Measurements from ENCODE around the gene FOXO3.
"Not testable (repeated sequence)": the region's sequence is repeated elsewhere in the genome, so short reads cannot be mapped to it uniquely, and the experiment has no call there.

The FOXO3 gene

DNA sequence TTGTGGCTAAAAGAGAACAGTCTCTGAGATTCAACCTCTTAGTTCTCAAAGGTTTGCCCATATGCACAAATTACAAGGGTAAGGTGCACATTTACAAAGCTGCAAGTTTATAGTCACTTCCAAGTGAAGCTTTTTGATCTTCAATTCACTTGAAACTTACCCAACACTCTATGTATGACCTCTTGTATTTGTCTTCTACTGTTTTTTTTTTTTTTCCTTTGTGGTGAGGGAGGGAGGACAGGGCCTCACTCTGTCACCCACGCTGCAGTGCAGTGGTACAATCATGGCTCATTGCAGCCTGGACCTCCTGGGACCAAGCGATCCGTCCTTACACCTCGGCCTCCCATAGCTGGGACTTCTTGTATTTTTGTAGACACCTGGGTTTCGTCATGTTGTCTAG is 4.5 kb upstream of the FOXO3 start:
- Histone ChIP-seq H3K27ac (ENCODE audit: low read depth, low read length, severe bottlenecking) (no peak overlapping the region), H3K4me1 (ENCODE audit: control insufficient read depth, insufficient read depth, low read length, poor library complexity, severe bottlenecking) (no peaks in the 10 kb centered on the region)

DNA sequence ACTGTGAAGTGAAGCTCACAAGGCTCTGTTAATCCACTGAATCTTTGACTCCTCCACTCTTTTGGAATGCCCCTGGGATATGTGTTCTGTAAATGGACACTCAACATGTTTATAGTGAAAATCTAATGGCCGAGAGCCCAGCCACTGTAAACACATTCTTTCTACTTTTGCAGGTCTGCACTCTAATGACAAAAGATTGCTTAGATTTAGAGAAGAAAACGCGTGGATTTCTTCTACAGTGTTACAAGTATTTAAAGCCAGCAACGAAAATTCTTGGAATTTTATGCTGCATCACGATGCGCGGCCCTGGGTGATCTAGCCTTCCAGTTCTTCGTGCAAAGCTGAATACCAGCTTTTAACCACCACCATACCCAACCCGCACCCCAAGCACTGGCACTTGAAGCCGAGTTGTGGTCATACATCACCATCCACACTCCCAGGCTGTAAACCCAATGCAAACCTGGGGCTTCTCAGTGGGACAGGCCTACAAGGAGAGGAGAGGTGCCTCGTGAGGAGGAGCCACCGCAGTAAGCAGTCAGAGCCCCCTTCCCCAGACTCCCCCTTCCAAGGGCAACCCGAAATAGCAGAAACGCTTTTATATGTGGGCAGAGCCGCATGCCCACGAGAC is 3.7 kb upstream of the FOXO3 start:
- no peaks in the 10 kb centered on the region for H3K4me1 ChIP-seq (ENCODE audit: control insufficient read depth, insufficient read depth, low read length, poor library complexity, severe bottlenecking)
- peak overlapping the region; percentile 99 for H3K27ac ChIP-seq (ENCODE audit: low read depth, low read length, severe bottlenecking)
- peak overlapping the region; percentile 82 for H3K4me3 ChIP-seq (ENCODE audit: extremely low read depth, insufficient read depth, low read length, poor library complexity, severe bottlenecking)
- no peaks in the 10 kb centered on the region for H3K9me3 ChIP-seq (ENCODE audit: control insufficient read depth, low read length)
- no peaks in the 10 kb centered on the region for H3K36me3 ChIP-seq (ENCODE audit: control insufficient read depth, insufficient read depth, low read length)
- WGBS, 2 experiments (ENCODE audit: insufficient coverage in 2 of 2), result 49 to 59% methylated on average over 6 to 12 of the region's 16 CpGs

More for the DNA sequence above, 4.5 kb upstream of the FOXO3 start:
- Histone ChIP-seq H3K36me3 (ENCODE audit: control insufficient read depth, insufficient read depth, low read length) (no peaks in the 10 kb centered on the region), H3K9me3 (ENCODE audit: control insufficient read depth, low read length) (no peaks in the 10 kb centered on the region), H3K4me3 (ENCODE audit: extremely low read depth, insufficient read depth, low read length, poor library complexity, severe bottlenecking) (no peak overlapping the region)
- 87 to 97% methylated on average over 5 of the region's 5 CpGs for WGBS, 2 experiments (ENCODE audit: insufficient coverage in 2 of 2)

- no peaks in the 10 kb centered on the region for H3K36me3 ChIP-seq (ENCODE audit: control insufficient read depth, insufficient read depth, low read length)
- peak overlapping the region; percentile 82 for H3K4me3 ChIP-seq (ENCODE audit: extremely low read depth, insufficient read depth, low read length, poor library complexity, severe bottlenecking)
- H3K27ac ChIP-seq (ENCODE audit: low read depth, low read length, severe bottlenecking), result peak overlapping the region; percentile 99
- H3K4me1 ChIP-seq (ENCODE audit: control insufficient read depth, insufficient read depth, low read length, poor library complexity, severe bottlenecking), result no peaks in the 10 kb centered on the region
- WGBS, 2 experiments (ENCODE audit: insufficient coverage in 2 of 2), result 1% methylated on average over 62 to 67 of the region's 105 CpGs
- H3K9me3 ChIP-seq (ENCODE audit: control insufficient read depth, low read length), result no peaks in the 10 kb centered on the region
Observed at GRCh38 chr6:108557494-108558371, 3.0 kb upstream of the FOXO3 start.

GRCh38 chr6:108558372-108559096 is 2.2 kb upstream of the FOXO3 start:
- Histone ChIP-seq H3K4me3 (ENCODE audit: extremely low read depth, insufficient read depth, low read length, poor library complexity, severe bottlenecking) (peak overlapping the region; percentile 82), H3K9me3 (ENCODE audit: control insufficient read depth, low read length) (no peaks in the 10 kb centered on the region), H3K36me3 (ENCODE audit: control insufficient read depth, insufficient read depth, low read length) (no peaks in the 10 kb centered on the region), H3K27ac (ENCODE audit: low read depth, low read length, severe bottlenecking) (peak overlapping the region; percentile 99), H3K4me1 (ENCODE audit: control insufficient read depth, insufficient read depth, low read length, poor library complexity, severe bottlenecking) (no peaks in the 10 kb centered on the region)
- 0 to 1% methylated on average over 39 to 42 of the region's 58 CpGs for WGBS, 2 experiments (ENCODE audit: insufficient coverage in 2 of 2)

- Histone ChIP-seq H3K27ac (ENCODE audit: low read depth, low read length, severe bottlenecking) (peak overlapping the region; percentile 93), H3K9me3 (ENCODE audit: control insufficient read depth, low read length) (no peaks in the 10 kb centered on the region), H3K36me3 (ENCODE audit: control insufficient read depth, insufficient read depth, low read length) (no peaks in the 10 kb centered on the region), H3K4me1 (ENCODE audit: control insufficient read depth, insufficient read depth, low read length, poor library complexity, severe bottlenecking) (peaks cover 3% of the 10 kb centered on the region), H3K4me3 (ENCODE audit: extremely low read depth, insufficient read depth, low read length, poor library complexity, severe bottlenecking) (peak overlapping the region; percentile 82)
- 0% methylated on average over 45 to 46 of the region's 84 CpGs for WGBS, 2 experiments (ENCODE audit: insufficient coverage in 2 of 2)
Observed at GRCh38 chr6:108559097-108559883, 1.4 kb upstream of the FOXO3 start.

DNA sequence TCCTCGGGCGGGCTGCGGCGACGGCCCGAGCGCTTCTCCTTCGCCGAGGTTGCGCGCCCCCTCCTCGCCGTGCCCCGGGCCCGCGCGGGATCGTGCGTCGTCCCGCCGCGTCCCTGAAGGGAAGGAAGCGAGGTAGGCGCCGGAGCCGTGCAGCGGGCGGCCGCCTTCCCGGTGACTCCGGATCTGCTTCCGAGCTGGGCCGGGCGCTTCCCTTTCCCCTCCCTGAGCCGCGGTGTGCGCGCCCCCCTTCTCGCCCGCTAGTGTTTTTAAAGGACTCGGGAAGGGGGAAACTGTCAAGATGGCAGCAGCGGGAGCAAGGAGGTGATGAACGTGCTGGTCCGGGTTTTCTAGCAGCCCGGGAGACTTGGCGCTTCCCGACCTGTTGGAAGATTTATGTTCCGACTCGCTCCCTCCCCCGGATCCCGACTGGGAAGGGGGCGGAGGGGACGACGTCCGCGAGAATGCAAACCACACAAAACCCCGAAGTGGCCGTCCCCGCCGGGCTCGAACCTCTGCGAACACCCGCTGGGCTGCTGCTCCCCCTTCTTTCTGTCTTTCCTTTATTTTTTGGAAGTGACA is 744 bp upstream of the FOXO3 start:
- 0% methylated on average over 36 to 51 of the region's 64 CpGs for WGBS, 2 experiments (ENCODE audit: insufficient coverage in 2 of 2)
- peaks cover 9% of the 10 kb centered on the region for H3K4me1 ChIP-seq (ENCODE audit: control insufficient read depth, insufficient read depth, low read length, poor library complexity, severe bottlenecking)
- H3K27ac ChIP-seq (ENCODE audit: low read depth, low read length, severe bottlenecking), result peak overlapping the region; percentile 93
- peak overlapping the region; percentile 82 for H3K4me3 ChIP-seq (ENCODE audit: extremely low read depth, insufficient read depth, low read length, poor library complexity, severe bottlenecking)
- H3K36me3 ChIP-seq (ENCODE audit: control insufficient read depth, insufficient read depth, low read length), result no peaks in the 10 kb centered on the region
- H3K9me3 ChIP-seq (ENCODE audit: control insufficient read depth, low read length), result no peaks in the 10 kb centered on the region

DNA sequence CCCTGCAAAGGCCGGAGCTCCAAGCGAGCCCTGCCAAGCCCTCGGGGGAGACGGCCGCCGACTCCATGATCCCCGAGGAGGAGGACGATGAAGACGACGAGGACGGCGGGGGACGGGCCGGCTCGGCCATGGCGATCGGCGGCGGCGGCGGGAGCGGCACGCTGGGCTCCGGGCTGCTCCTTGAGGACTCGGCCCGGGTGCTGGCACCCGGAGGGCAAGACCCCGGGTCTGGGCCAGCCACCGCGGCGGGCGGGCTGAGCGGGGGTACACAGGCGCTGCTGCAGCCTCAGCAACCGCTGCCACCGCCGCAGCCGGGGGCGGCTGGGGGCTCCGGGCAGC is 561 bp downstream of the FOXO3 start:
- no CpG with 5 or more reads among the region's 40 CpGs for WGBS, 2 experiments (ENCODE audit: insufficient coverage in 2 of 2)
- peak overlapping the region; percentile 82 for H3K4me3 ChIP-seq (ENCODE audit: extremely low read depth, insufficient read depth, low read length, poor library complexity, severe bottlenecking)

DNA sequence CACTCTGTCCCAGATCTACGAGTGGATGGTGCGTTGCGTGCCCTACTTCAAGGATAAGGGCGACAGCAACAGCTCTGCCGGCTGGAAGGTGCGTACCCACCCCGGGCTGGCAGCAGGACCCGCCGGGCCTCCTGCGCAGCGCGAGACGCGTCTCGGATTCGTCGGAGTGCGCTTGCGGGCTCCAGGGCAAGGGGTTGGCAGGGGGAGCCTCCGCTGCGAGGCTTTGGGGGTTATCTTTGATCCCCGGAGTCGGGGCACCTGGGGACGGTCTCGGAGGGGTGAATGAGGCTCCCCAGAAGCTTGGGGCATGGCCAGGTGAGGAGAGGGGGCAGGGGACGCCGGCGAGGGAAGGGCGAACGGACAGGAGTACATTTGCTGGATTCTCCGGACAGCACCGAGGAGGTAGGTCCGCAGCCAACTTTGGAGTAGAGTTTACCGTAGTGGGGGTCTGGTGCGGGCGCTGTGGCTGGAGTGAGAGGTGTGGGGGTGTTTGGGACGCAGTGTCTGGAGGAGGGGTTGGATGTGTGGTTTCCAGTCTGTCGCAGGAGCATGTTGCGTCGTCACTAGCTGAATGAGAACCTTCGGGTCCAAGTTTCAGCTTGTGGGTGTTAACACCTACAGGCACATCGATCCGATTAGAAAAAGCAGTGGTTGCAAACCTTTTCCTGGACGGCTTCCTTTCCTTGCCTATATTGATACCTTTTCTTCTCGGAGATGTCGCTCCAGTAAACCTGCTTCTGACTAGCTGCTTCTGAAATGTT is 1.2 kb downstream of the FOXO3 start:
- 1% methylated on average over 42 to 43 of the region's 46 CpGs for whole genome bisulfite sequencing, 2 experiments (ENCODE audit: insufficient coverage in 2 of 2)
- no peaks in the 10 kb centered on the region for H3K9me3 ChIP-seq (ENCODE audit: control insufficient read depth, low read length)
- peak overlapping the region; percentile 82 for H3K4me3 ChIP-seq (ENCODE audit: extremely low read depth, insufficient read depth, low read length, poor library complexity, severe bottlenecking)
- H3K36me3 ChIP-seq (ENCODE audit: control insufficient read depth, insufficient read depth, low read length), result no peaks in the 10 kb centered on the region
- no peak overlapping the region for H3K27ac ChIP-seq (ENCODE audit: low read depth, low read length, severe bottlenecking)
- peaks cover 16% of the 10 kb centered on the region for H3K4me1 ChIP-seq (ENCODE audit: control insufficient read depth, insufficient read depth, low read length, poor library complexity, severe bottlenecking)

More for the DNA sequence above, 561 bp downstream of the FOXO3 start:
- H3K9me3 ChIP-seq (ENCODE audit: control insufficient read depth, low read length); H3K36me3 ChIP-seq (ENCODE audit: control insufficient read depth, insufficient read depth, low read length); H3K27ac ChIP-seq (ENCODE audit: low read depth, low read length, severe bottlenecking): not testable (repeated sequence)
- H3K4me1 ChIP-seq (ENCODE audit: control insufficient read depth, insufficient read depth, low read length, poor library complexity, severe bottlenecking), result peaks cover 16% of the 10 kb centered on the region

GRCh38 chr6:108562503-108562993 is 1.8 kb downstream of the FOXO3 start:
- Histone ChIP-seq H3K4me1 (ENCODE audit: control insufficient read depth, insufficient read depth, low read length, poor library complexity, severe bottlenecking) (peaks cover 16% of the 10 kb centered on the region), H3K27ac (ENCODE audit: low read depth, low read length, severe bottlenecking) (peak overlapping the region; percentile 8), H3K9me3 (ENCODE audit: control insufficient read depth, low read length) (no peaks in the 10 kb centered on the region), H3K36me3 (ENCODE audit: control insufficient read depth, insufficient read depth, low read length) (peaks cover 6% of the 10 kb centered on the region), H3K4me3 (ENCODE audit: extremely low read depth, insufficient read depth, low read length, poor library complexity, severe bottlenecking) (peak overlapping the region; percentile 82)
- 0 to 1% methylated on average over 2 to 10 of the region's 17 CpGs for WGBS, 2 experiments (ENCODE audit: insufficient coverage in 2 of 2)

All from mesodermal cell (in vitro differentiated cells).